HG03060 (cell line): ENCODE measurements around the gene PDPR.
"Not testable (repeated sequence)": the region's sequence is repeated elsewhere in the genome, so short reads cannot be mapped to it uniquely, and the experiment has no call there.

Experiments used
- ATAC-seq: cut with Tn5 transposase; IDR thresholded peaks from one replicate; pipeline ENCODE4 v1.9.1; 2021; ENCODE audit warnings: low read depth, moderate number of reproducible peaks; ENCODE audit not compliant: unreplicated experiment

The PDPR gene

GRCh38 chr16:70126226-70126625 lies 12.1 kb downstream of the PDPR start:
- not testable (repeated sequence) for ATAC-seq

- ATAC-seq = not testable (repeated sequence)
Observed at GRCh38 chr16:70127706-70128105, 13.6 kb downstream of the PDPR start.

GRCh38 chr16:70128844-70129243 lies 14.7 kb downstream of the PDPR start:
- not testable (repeated sequence) for ATAC-seq

- not testable (repeated sequence) for ATAC-seq
Observed at GRCh38 chr16:70135796-70136195, 21.7 kb downstream of the PDPR start.

GRCh38 chr16:70136595-70136994 lies 22.5 kb downstream of the PDPR start:
- not testable (repeated sequence) for ATAC-seq

GRCh38 chr16:70142739-70143138 lies 28.6 kb downstream of the PDPR start:
- not testable (repeated sequence) for ATAC-seq

GRCh38 chr16:70143231-70143895 lies 29.2 kb downstream of the PDPR start:
- ATAC-seq = not testable (repeated sequence)

GRCh38 chr16:70147853-70148252 lies 33.7 kb downstream of the PDPR start:
- ATAC-seq = not testable (repeated sequence)

GRCh38 chr16:70148453-70148852 lies 34.3 kb downstream of the PDPR start:
- not testable (repeated sequence) for ATAC-seq

GRCh38 chr16:70149296-70149695 lies 35.2 kb downstream of the PDPR start:
- not testable (repeated sequence) for ATAC-seq

- ATAC-seq = no peak
Observed at GRCh38 chr16:70151391-70151790, 37.3 kb downstream of the PDPR start.

- no peak for ATAC-seq
Observed at GRCh38 chr16:70151941-70152509, 37.9 kb downstream of the PDPR start.

GRCh38 chr16:70152578-70153302 lies 38.6 kb downstream of the PDPR start:
- ATAC-seq = no peak

GRCh38 chr16:70154736-70155135 lies 40.6 kb downstream of the PDPR start:
- ATAC-seq = not testable (repeated sequence)

GRCh38 chr16:70156207-70156978 lies 42.3 kb downstream of the PDPR start:
- no peak for ATAC-seq

- no peak for ATAC-seq
Observed at GRCh38 chr16:70157105-70157476, 43.0 kb downstream of the PDPR start.

GRCh38 chr16:70157477-70158260 lies 43.5 kb downstream of the PDPR start:
- ATAC-seq = no peak

- ATAC-seq = no peak
Observed at GRCh38 chr16:70158261-70158939, 44.3 kb downstream of the PDPR start.
